ENCODE measurements around the gene DOCK2. TPM values are rescaled to one million over a fixed set of nuclear protein-coding genes. Genes with fewer than 3 reads are reported as not detected.

Gene DOCK2
- total RNA-seq, 1 experiment from 2014 or later: 0.26 TPM

DNA sequence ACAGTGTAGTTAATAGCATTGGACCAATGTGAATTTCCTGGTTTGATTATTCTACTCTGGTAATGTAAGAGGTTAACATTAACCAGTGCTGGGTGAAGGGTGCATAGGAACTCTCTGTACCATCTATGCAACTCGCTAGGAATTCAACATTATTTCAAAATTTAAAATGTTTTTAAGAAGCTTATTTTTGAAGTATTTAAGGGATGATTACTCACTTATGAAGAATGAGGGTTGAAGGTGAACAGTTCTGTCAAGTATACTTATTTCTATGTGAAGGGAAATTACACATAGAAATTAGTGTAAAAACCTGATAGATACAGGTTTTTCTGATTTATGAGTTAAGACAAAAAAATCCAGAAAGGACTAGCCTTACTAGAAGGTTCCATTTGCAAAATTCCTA, 177.4 kb downstream of the DOCK2 start:
- Histone ChIP-seq H3K27me3 (ENCODE audit: low read length) (no peaks in the 10 kb centered on the region), H3K79me2 (ENCODE audit: low read length) (no peaks in the 10 kb centered on the region), H3K4me1 (ENCODE audit: insufficient read depth, low read length) (no peaks in the 10 kb centered on the region), H3K4me3 (ENCODE audit: low read length) (no peak overlapping the region), H3F3A (ENCODE audit: low read length, unreplicated experiment) (no peaks in the 10 kb centered on the region), H3K9me2 (replicated peaks; ENCODE audit: low read length) (no peaks in the 10 kb centered on the region), H3K36me3 (ENCODE audit: low read depth, low read length) (no peaks in the 10 kb centered on the region), H2AFZ (ENCODE audit: low read length) (no peak overlapping the region), H4K20me1 (ENCODE audit: low read length) (no peaks in the 10 kb centered on the region), H3K9me3 (ENCODE audit: low read length) (no peaks in the 10 kb centered on the region), H3K27ac (ENCODE audit: low read length) (no peak overlapping the region), H3K9ac (ENCODE audit: low read length) (no peak overlapping the region), H3K4me2 (ENCODE audit: low read length) (no peak overlapping the region)
- POLR2A ChIA-PET (ENCODE audit: unreplicated experiment): interaction anchor here (0.6 kb wide), 1 partner anchor 13 kb away, joined by 14 read pairs; no protein-coding TSS in a partner anchor
- intact Hi-C loops (cut with micrococcal nuclease): no loop called here
- ATAC-seq (no peak), DNase-seq (no peak)
- no TSS peak for BruUV-seq (replicated peaks)
- TF ChIP-seq EZH2phosphoT487 (IDR thresholded peaks at IDR 0.05; ENCODE audit: borderline replicate concordance, low read length): no peak
- CTCF ChIA-PET: interaction anchor here (0.6 kb wide), 1 partner anchor 1545 kb away, joined by 3 read pairs; no protein-coding TSS in a partner anchor

DNA sequence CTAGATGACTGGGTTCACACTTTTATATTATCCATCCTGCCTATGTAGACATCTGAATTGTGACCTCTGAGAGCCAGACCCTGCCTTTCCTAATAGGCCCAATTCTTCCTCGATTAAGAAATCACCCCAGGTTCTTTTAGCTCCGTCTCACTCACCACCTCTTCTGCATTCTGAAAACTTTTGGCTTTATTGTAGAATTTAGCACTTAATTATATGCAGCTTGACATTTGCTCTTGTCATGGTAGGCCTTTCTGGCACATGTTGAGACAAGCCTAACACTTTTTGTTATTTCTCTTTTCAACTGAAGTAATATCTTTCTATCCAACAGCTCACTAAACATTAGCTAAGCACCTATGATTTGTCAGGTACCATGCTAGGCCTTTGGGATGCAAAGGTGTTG, 180.0 kb downstream of the DOCK2 start:
- no peak for TF ChIP-seq EZH2phosphoT487 (IDR thresholded peaks at IDR 0.05; ENCODE audit: borderline replicate concordance, low read length)
- no peak for TF ChIP-seq EZH2 (IDR thresholded peaks at IDR 0.05; ENCODE audit: low read length, unreplicated experiment)
- TF ChIP-seq, protein P1, sequence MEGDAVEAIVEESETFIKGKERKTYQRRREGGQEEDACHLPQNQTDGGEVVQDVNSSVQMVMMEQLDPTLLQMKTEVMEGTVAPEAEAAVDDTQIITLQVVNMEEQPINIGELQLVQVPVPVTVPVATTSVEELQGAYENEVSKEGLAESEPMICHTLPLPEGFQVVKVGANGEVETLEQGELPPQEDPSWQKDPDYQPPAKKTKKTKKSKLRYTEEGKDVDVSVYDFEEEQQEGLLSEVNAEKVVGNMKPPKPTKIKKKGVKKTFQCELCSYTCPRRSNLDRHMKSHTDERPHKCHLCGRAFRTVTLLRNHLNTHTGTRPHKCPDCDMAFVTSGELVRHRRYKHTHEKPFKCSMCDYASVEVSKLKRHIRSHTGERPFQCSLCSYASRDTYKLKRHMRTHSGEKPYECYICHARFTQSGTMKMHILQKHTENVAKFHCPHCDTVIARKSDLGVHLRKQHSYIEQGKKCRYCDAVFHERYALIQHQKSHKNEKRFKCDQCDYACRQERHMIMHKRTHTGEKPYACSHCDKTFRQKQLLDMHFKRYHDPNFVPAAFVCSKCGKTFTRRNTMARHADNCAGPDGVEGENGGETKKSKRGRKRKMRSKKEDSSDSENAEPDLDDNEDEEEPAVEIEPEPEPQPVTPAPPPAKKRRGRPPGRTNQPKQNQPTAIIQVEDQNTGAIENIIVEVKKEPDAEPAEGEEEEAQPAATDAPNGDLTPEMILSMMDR (conservative IDR thresholded peaks at IDR 0.05; ENCODE audit: low read depth, low read length): no peak
- Histone ChIP-seq H3K4me2 (ENCODE audit: low read length) (no peak overlapping the region), H3K4me1 (ENCODE audit: insufficient read depth, low read length) (no peaks in the 10 kb centered on the region), H3K4me3 (ENCODE audit: low read length) (no peak overlapping the region), H3K27ac (ENCODE audit: low read length) (no peak overlapping the region), H3K36me3 (ENCODE audit: low read depth, low read length) (no peaks in the 10 kb centered on the region), H4K20me1 (ENCODE audit: low read length) (no peaks in the 10 kb centered on the region), H3K9me3 (ENCODE audit: low read length) (no peaks in the 10 kb centered on the region), H3K27me3 (ENCODE audit: low read length) (no peaks in the 10 kb centered on the region), H3K9ac (ENCODE audit: low read length) (no peak overlapping the region), H3F3A (ENCODE audit: low read length, unreplicated experiment) (no peaks in the 10 kb centered on the region), H2AFZ (ENCODE audit: low read length) (no peak overlapping the region), H3K79me2 (ENCODE audit: low read length) (no peaks in the 10 kb centered on the region), H3K9me2 (replicated peaks; ENCODE audit: low read length) (no peaks in the 10 kb centered on the region)
- CTCF ChIA-PET: no interaction called here
- BruUV-seq (replicated peaks): no TSS peak
- POLR2A ChIA-PET (ENCODE audit: unreplicated experiment): no interaction called here
- ATAC-seq (no peak), DNase-seq (no peak)
- intact Hi-C loops (cut with micrococcal nuclease): no loop called here

DNA sequence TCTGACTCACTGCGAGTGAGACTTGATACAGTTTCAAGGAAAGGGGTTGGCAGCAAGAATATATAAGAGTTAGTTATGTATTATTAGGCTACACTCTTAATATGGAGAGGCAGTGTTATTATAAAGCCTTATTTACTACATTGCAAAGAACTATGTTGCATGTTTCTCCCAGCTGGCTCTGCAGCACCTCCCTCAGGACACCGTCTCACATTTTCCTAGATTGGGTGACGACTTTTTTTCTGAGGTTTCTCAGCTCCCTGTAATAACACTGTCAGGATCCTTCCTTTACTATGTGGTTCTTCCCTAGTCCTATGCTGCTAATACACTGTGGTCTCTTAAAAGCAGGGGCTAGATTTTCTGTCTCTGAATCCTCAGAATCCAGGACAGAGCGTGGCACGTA, 189.5 kb downstream of the DOCK2 start:
- no peak overlapping the region for H3K27ac ChIP-seq (ENCODE audit: low read length)
- H3K36me3 ChIP-seq (ENCODE audit: low read depth, low read length): no peaks in the 10 kb centered on the region
- intact Hi-C loops (cut with micrococcal nuclease): no loop called here
- H3K79me2 ChIP-seq (ENCODE audit: low read length): no peaks in the 10 kb centered on the region
- H3K27me3 ChIP-seq (ENCODE audit: low read length): no peaks in the 10 kb centered on the region
- peak; percentile 46 for ATAC-seq
- H3K4me2 ChIP-seq (ENCODE audit: low read length): no peak overlapping the region
- ChIA-PET CTCF (interaction anchor here (0.5 kb wide), 1 partner anchor 923 kb away, joined by 3 read pairs; no protein-coding TSS in a partner anchor), POLR2A (ENCODE audit: unreplicated experiment) (no interaction called here)
- H3K9ac ChIP-seq (ENCODE audit: low read length): no peak overlapping the region
- no peaks in the 10 kb centered on the region for H3K9me2 ChIP-seq (replicated peaks; ENCODE audit: low read length)
- no peaks in the 10 kb centered on the region for H3F3A ChIP-seq (ENCODE audit: low read length, unreplicated experiment)
- no peaks in the 10 kb centered on the region for H3K9me3 ChIP-seq (ENCODE audit: low read length)
- BruUV-seq (replicated peaks): no TSS peak
- DNase-seq: peak; percentile 33
- no peak overlapping the region for H2AFZ ChIP-seq (ENCODE audit: low read length)
- H4K20me1 ChIP-seq (ENCODE audit: low read length): no peaks in the 10 kb centered on the region
- no peak overlapping the region for H3K4me3 ChIP-seq (ENCODE audit: low read length)
- H3K4me1 ChIP-seq (ENCODE audit: insufficient read depth, low read length): no peaks in the 10 kb centered on the region
- TF ChIP-seq EZH2phosphoT487 (IDR thresholded peaks at IDR 0.05; ENCODE audit: borderline replicate concordance, low read length) (no peak), EZH2 (IDR thresholded peaks at IDR 0.05; ENCODE audit: low read length, unreplicated experiment) (no peak)
- TF ChIP-seq, protein P1 (conservative IDR thresholded peaks at IDR 0.05; ENCODE audit: low read depth, low read length): peak; percentile 58

Data from PC-3 (cell line).